HG03045 (cell line): ENCODE data around the gene NEFH.
"Not testable (repeated sequence)": the region's sequence is repeated elsewhere in the genome, so short reads cannot be mapped to it uniquely, and the experiment has no call there.

Experiments used
- ATAC-seq: cut with Tn5 transposase; IDR thresholded peaks from one replicate; pipeline ENCODE4 v1.9.1; 2021; ENCODE audit warnings: mild to moderate bottlenecking, moderate library complexity; ENCODE audit not compliant: unreplicated experiment

Gene NEFH, protein sequence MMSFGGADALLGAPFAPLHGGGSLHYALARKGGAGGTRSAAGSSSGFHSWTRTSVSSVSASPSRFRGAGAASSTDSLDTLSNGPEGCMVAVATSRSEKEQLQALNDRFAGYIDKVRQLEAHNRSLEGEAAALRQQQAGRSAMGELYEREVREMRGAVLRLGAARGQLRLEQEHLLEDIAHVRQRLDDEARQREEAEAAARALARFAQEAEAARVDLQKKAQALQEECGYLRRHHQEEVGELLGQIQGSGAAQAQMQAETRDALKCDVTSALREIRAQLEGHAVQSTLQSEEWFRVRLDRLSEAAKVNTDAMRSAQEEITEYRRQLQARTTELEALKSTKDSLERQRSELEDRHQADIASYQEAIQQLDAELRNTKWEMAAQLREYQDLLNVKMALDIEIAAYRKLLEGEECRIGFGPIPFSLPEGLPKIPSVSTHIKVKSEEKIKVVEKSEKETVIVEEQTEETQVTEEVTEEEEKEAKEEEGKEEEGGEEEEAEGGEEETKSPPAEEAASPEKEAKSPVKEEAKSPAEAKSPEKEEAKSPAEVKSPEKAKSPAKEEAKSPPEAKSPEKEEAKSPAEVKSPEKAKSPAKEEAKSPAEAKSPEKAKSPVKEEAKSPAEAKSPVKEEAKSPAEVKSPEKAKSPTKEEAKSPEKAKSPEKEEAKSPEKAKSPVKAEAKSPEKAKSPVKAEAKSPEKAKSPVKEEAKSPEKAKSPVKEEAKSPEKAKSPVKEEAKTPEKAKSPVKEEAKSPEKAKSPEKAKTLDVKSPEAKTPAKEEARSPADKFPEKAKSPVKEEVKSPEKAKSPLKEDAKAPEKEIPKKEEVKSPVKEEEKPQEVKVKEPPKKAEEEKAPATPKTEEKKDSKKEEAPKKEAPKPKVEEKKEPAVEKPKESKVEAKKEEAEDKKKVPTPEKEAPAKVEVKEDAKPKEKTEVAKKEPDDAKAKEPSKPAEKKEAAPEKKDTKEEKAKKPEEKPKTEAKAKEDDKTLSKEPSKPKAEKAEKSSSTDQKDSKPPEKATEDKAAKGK

GRCh38 chr22:29479417-29480261 is at the start of gene NEFH:
Gene NEFH, plus strand, starts transcription at chr22:29480218. Its CDS starts 45 bp downstream, at chr22:29480263.
- ATAC-seq = no peak

- ATAC-seq = no peak
Measured at GRCh38 chr22:29431986-29432385, 48.0 kb upstream of the NEFH start.

DNA sequence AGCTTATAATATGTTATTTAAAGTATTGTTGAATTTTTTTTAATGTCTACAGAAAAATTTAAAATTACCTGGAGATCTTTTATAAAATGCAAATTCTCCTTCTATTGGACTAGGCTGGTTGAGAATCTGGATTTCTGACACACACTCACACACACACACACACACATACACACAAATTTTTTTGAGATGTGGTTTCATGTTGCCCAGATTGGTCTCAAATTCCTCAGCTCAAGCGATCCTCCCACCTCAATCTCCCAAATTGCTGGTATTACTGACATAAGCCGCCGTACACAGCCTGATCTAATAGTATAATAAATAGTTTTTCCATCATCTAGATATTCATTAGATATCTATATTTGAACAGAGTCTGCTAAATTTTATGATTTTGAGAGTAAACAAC is 46.2 kb upstream of the NEFH start:
- ATAC-seq = no peak

- no peak for ATAC-seq
Measured at GRCh38 chr22:29434288-29434687, 45.7 kb upstream of the NEFH start.

GRCh38 chr22:29435236-29436136 is 44.5 kb upstream of the NEFH start:
- ATAC-seq = no peak

DNA sequence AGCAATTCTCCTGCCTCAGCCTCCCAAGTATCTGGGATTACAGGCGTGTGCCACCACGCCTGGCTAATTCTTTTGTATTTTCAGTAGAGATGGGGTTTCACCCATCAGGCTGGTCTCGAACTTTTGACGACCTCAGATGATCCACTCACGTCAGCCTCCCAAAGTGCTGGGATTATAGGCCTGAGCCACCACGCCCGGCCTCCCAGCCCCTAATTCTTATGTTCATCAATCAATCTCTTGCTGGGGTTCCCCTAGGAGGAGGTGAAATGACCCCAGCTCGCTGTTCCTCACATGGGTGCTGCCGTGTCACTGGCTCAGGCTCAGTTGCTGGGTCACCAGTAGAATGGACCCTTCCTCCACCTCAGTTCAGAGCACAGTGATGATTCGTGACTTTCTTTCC is 41.7 kb upstream of the NEFH start, which contains the start of gene RFPL1:
Gene RFPL1 (plus strand): TSS at position 301 of the 400 bp plus-strand sequence.
- ATAC-seq = not testable (repeated sequence)

GRCh38 chr22:29442976-29443375 is 37.0 kb upstream of the NEFH start:
- ATAC-seq = no peak

- no peak for ATAC-seq
Measured at GRCh38 chr22:29443452-29443851, 36.6 kb upstream of the NEFH start.

DNA sequence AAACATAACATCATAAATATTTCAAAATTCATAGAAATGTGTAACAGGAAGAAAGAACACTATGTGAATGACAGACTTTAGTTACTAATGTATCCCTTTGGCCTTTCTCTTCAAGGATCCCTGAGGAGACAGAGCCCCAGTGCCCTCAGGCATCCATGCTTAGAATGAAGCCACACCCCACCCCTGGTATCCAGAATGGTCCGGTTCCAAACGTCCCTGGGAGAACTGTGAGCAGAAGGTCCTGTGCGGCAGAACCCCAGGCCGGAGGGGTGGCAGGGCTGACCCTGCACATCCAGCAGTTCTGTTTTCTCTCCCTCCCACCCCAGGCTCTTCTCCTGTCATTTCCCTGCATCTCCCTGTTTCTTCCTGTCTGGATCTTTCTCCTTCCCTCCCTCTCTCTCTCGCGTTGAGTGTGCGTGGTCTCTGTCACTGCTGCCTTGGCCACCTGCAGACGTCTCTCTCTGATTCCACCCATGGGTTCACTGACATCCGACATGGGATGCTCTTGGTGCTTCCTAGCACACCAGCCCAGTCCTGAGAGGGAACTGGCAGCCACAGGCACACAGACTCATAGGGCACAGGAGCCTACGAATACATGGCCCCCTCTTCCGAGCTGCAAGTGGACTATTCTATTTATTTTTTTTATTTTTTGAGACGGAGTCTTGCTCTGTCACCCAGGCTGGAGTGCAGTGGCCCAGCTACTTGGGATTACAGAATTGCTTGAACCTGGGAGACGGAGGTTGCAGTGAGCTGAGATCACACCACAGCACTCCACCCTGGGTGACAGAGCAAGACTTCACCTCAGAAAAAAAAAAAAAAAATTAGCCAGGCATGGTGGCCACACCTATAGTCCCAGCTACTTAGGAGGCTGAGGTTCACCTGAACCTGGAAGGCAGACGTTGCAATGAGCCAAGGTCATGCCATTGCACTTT is 35.9 kb upstream of the NEFH start:
- ATAC-seq = no peak

DNA sequence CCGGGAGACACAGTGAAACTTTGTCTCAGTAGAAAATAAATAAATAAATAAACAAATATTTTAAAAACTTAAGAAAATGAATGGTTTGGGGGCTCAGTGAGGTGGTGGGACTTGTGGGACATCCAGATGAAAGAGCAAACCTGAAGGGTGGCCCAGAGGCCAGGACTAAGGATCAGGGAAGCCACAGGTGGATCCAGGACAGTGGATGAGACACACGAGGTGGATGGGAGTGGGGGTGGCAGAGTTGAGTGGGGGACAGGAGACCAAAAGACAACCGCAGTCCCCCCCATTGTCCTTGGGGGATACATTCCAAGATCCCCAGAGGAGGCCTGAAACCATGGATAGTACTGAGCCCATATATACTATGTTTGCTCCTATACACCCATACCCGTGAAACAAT is 34.5 kb upstream of the NEFH start:
- ATAC-seq = no peak

- no peak for ATAC-seq
Measured at GRCh38 chr22:29447906-29448305, 32.1 kb upstream of the NEFH start.

DNA sequence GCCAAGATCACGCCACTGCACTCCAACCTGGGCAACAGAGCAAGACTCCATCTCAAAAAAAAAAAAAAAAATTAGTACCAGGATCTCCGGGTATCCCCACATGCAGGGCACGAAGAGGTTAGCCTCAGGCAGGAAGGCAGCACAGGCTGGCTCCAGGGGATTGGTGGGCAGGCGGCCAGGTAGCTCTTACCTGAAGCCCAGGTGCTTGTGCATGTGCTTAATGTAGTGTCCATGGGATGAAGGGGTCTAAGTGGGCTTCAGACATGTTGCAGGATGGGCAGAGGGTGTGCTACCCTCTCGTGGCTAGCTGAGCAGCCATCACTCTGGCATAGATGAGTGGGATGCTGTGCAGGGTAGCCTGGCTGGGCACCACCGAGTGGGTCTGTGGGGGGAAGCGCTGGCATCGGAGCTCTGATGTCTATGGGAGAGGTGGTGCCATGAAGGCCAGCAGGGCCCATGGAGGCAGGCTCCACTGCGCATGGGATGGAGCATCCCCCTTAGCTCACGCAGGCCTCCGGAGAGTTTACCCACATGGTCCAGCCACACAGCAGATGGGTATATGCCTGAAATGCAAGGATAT is 30.6 kb upstream of the NEFH start:
- no peak for ATAC-seq

GRCh38 chr22:29450222-29450621 is 29.8 kb upstream of the NEFH start:
- ATAC-seq = no peak

DNA sequence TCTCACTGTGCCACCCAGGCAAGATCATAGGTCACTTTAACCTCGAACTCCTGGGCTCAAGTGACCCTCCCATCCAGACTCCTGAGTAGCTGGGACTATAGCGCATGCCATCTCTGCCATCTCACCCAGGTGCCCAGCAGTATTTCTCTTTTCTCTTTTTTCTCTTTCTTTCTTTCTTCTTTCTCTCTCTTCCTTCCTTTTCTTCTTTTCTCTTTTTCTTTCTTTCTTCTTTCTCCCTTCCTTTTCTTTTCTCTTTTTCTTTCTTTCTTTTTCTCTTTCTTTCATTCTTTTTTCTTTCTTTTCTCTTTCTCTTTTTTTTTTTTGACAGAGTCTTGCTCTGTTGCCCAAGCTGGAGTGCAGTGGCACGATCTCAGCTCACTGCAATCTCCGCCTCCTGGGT is 28.2 kb upstream of the NEFH start:
- no peak for ATAC-seq

GRCh38 chr22:29454276-29454675 is 25.7 kb upstream of the NEFH start:
- ATAC-seq = no peak

DNA sequence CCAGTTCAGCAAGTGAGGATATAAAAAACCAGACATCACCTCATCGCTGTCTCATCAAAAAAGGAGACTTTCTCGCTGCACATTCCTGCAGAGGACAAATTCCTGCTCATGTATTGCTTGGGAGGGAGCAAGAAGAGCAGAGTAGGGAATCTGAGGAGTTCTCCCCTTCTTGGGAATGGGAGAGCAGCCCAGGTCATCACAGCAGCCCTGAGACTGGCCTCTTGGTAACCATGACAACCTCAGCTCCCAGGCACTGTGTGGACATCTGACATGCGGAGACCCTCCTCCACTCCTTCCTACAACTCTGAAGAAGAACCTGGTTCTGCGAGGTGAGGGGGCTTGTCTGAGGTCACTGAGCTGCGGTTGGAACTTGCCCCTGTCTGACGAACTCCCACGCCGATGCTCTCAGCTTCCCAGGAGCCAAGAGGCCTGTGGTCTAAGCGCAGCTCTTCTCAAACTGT is 23.8 kb upstream of the NEFH start:
- no peak for ATAC-seq

GRCh38 chr22:29457730-29458129 is 22.3 kb upstream of the NEFH start:
- no peak for ATAC-seq

- ATAC-seq = no peak
Measured at GRCh38 chr22:29458551-29458950, 21.5 kb upstream of the NEFH start.
